Measurements from ENCODE around the gene OFD1. TPM values are rescaled to one million over a fixed set of nuclear protein-coding genes. Genes with fewer than 3 reads are reported as not detected.

Gene OFD1
- total and polyA plus RNA-seq, 4 donors, result 8.4 to 61.6 (median 29.2) TPM

DNA sequence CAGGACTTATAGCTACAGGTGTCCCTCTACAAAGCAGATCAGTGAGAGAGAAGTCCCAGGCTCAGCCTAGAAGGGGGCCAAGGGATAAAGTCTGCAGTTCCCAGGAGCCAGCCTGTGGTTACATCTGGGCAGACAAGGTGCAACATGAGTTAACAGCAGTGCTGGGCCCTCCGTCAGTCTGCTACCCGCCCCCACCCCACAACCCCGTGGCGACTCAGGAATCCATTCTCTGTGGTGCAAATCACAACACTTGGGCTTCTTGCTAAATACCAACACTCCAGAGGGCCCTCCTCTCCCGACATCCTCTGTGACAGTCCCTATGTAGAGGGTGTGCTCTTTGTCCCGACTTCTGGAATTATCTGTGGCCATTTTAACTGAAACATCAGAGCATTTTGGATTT is 68.6 kb downstream of the OFD1 start:
- Histone ChIP-seq H3K9me3 (ENCODE audit: control insufficient read depth, low read length) (no peaks in the 10 kb centered on the region), H3K36me3 (ENCODE audit: control insufficient read depth in 1 of 2, insufficient read depth in 2 of 2, low read length in 1 of 2) (no peaks in the 10 kb centered on the region), H3K27me3 (ENCODE audit: control insufficient read depth in 1 of 2, insufficient read depth in 2 of 2, low read length in 1 of 2) (no peaks in the 10 kb centered on the region), H3K4me1 (ENCODE audit: control insufficient read depth in 1 of 2, insufficient read depth in 2 of 2, low read length in 2 of 2) (peaks cover 0 to 1% of the 10 kb centered on the region in 2 donors), H3K27ac (ENCODE audit: low read depth in 1 of 2, low read length in 2 of 2) (no peak overlapping the region), H3K4me3 (ENCODE audit: low read length in 2 of 2) (no peak overlapping the region)
- 45 to 66% methylated on average over 6 of the region's 6 CpGs for WGBS, 2 donors
- ATAC-seq (ENCODE audit: low FRiP score) (no peak), DNase-seq (no peak)
- intact Hi-C loops (cut with DNase I), result no loop called here

- no peaks in the 10 kb centered on the region for H3K9me3 ChIP-seq (ENCODE audit: control insufficient read depth, low read length)
- no peak for ATAC-seq (ENCODE audit: low FRiP score)
- peaks cover 0 to 1% of the 10 kb centered on the region in 2 donors for H3K4me1 ChIP-seq (ENCODE audit: control insufficient read depth in 1 of 2, insufficient read depth in 2 of 2, low read length in 2 of 2)
- DNase-seq, result no peak
- intact Hi-C loops (cut with DNase I), result no loop called here
- H3K27ac ChIP-seq (ENCODE audit: low read depth in 1 of 2, low read length in 2 of 2), result no peak overlapping the region
- H3K27me3 ChIP-seq (ENCODE audit: control insufficient read depth in 1 of 2, insufficient read depth in 2 of 2, low read length in 1 of 2), result no peaks in the 10 kb centered on the region
- WGBS, 2 donors, result 23 to 41% methylated on average over 2 of the region's 2 CpGs
- H3K4me3 ChIP-seq (ENCODE audit: low read length in 2 of 2), result no peak overlapping the region
- no peaks in the 10 kb centered on the region for H3K36me3 ChIP-seq (ENCODE audit: control insufficient read depth in 1 of 2, insufficient read depth in 2 of 2, low read length in 1 of 2)
Observed at GRCh38 chrX:13805241-13805640, 70.7 kb downstream of the OFD1 start.

DNA sequence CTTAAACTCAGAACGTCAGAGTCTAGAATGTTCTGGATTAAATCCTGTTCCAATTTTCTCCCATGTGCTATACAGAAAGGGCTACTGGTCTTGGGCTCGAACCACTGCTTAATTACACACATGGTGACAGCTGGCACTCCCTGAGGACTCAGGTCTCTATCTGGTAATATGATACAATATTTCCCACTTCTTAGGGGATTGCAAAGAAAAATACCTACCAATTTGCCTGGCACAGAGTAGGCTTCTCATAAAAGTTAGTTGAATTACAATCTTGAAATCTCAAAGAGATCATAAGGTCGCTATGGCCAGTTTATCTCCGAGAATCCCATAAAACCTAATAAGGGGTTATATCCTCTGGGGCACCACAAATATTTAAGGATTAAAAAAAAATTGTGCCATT is 73.7 kb downstream of the OFD1 start:
- Histone ChIP-seq H3K27me3 (ENCODE audit: control insufficient read depth in 1 of 2, insufficient read depth in 2 of 2, low read length in 1 of 2) (no peaks in the 10 kb centered on the region), H3K4me1 (ENCODE audit: control insufficient read depth in 1 of 2, insufficient read depth in 2 of 2, low read length in 2 of 2) (peaks cover 0 to 1% of the 10 kb centered on the region in 2 donors), H3K27ac (ENCODE audit: low read depth in 1 of 2, low read length in 2 of 2) (no peak overlapping the region), H3K9me3 (ENCODE audit: control insufficient read depth, low read length) (no peaks in the 10 kb centered on the region), H3K36me3 (ENCODE audit: control insufficient read depth in 1 of 2, insufficient read depth in 2 of 2, low read length in 1 of 2) (no peaks in the 10 kb centered on the region), H3K4me3 (ENCODE audit: low read length in 2 of 2) (no peak overlapping the region)
- DNase-seq, result no peak
- intact Hi-C loops (cut with DNase I), result no loop called here
- WGBS, 2 donors, result 51 to 57% methylated on average over 4 of the region's 4 CpGs
- no peak for ATAC-seq (ENCODE audit: low FRiP score)

DNA sequence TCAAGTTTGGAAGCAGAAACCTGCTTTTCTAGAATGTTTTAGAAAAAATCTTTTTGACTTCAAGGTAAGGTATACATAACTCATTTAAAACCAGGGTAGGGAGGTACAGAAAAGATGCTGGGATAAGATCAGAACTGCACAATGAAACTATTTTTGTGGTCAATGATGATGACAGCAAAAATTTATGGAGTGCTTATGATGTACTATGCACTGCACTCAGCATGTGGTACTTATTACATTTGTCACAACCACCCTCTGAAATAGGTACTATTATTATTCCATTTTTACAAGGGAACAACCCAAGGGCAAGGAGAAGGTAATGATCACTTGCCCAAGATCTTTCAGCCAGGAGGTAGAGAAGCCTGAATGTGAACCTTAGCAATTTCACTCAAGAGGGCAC is 74.3 kb downstream of the OFD1 start:
- Histone ChIP-seq H3K4me3 (ENCODE audit: low read length in 2 of 2) (no peak overlapping the region), H3K36me3 (ENCODE audit: control insufficient read depth in 1 of 2, insufficient read depth in 2 of 2, low read length in 1 of 2) (no peaks in the 10 kb centered on the region), H3K27me3 (ENCODE audit: control insufficient read depth in 1 of 2, insufficient read depth in 2 of 2, low read length in 1 of 2) (no peaks in the 10 kb centered on the region), H3K27ac (ENCODE audit: low read depth in 1 of 2, low read length in 2 of 2) (no peak overlapping the region), H3K9me3 (ENCODE audit: control insufficient read depth, low read length) (no peaks in the 10 kb centered on the region), H3K4me1 (ENCODE audit: control insufficient read depth in 1 of 2, insufficient read depth in 2 of 2, low read length in 2 of 2) (peaks cover 0 to 1% of the 10 kb centered on the region in 2 donors)
- no peak for ATAC-seq (ENCODE audit: low FRiP score)
- no peak for DNase-seq
- intact Hi-C loops (cut with DNase I), result no loop called here

DNA sequence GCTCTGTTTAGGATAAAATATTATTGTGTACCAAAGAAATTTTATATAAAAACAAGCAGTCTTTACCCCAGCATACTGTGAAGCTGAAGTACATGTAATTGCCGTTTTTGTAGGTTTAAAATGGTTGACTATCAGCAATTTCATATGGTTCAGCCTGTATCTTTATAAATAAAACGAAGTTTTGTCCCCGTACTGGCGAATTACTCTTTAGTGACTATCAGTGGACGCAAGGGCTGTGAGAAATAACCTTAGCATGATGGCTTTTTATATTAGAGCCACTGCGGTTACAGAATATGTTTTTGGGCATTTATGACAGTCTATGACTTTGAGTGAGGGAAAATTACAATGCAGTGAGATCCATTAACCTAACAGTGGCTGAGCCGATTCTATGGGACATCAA is 81.1 kb downstream of the OFD1 start:
- 91 to 95% methylated on average over 7 of the region's 7 CpGs for WGBS, 2 donors

GRCh38 chrX:13816176-13816575 is 81.6 kb downstream of the OFD1 start:
- WGBS, 2 donors, result 83 to 91% methylated on average over 6 of the region's 6 CpGs
- no peaks in the 10 kb centered on the region for H3K36me3 ChIP-seq (ENCODE audit: control insufficient read depth in 1 of 2, insufficient read depth in 2 of 2, low read length in 1 of 2)
- no peaks in the 10 kb centered on the region for H3K9me3 ChIP-seq (ENCODE audit: control insufficient read depth, low read length)
- intact Hi-C loops (cut with DNase I), result no loop called here
- H3K4me1 ChIP-seq (ENCODE audit: control insufficient read depth in 1 of 2, insufficient read depth in 2 of 2, low read length in 2 of 2), result no peaks in the 10 kb centered on the region
- H3K27me3 ChIP-seq (ENCODE audit: control insufficient read depth in 1 of 2, insufficient read depth in 2 of 2, low read length in 1 of 2), result no peaks in the 10 kb centered on the region
- DNase-seq (no peak), ATAC-seq (ENCODE audit: low FRiP score) (no peak)
- H3K27ac ChIP-seq (ENCODE audit: low read depth in 1 of 2, low read length in 2 of 2), result no peak overlapping the region
- H3K4me3 ChIP-seq (ENCODE audit: low read length in 2 of 2), result no peak overlapping the region

More for the DNA sequence above, 81.1 kb downstream of the OFD1 start:
- H3K4me3 ChIP-seq (ENCODE audit: low read length in 2 of 2), result no peak overlapping the region
- no peaks in the 10 kb centered on the region for H3K9me3 ChIP-seq (ENCODE audit: control insufficient read depth, low read length)
- DNase-seq (no peak), ATAC-seq (ENCODE audit: low FRiP score) (no peak)
- H3K36me3 ChIP-seq (ENCODE audit: control insufficient read depth in 1 of 2, insufficient read depth in 2 of 2, low read length in 1 of 2), result no peaks in the 10 kb centered on the region
- H3K27me3 ChIP-seq (ENCODE audit: control insufficient read depth in 1 of 2, insufficient read depth in 2 of 2, low read length in 1 of 2), result no peaks in the 10 kb centered on the region
- no peak overlapping the region for H3K27ac ChIP-seq (ENCODE audit: low read depth in 1 of 2, low read length in 2 of 2)
- H3K4me1 ChIP-seq (ENCODE audit: control insufficient read depth in 1 of 2, insufficient read depth in 2 of 2, low read length in 2 of 2), result no peaks in the 10 kb centered on the region
- intact Hi-C loops (cut with DNase I), result no loop called here

GRCh38 chrX:13816643-13817627 is 82.4 kb downstream of the OFD1 start, which contains the start of gene GPM6B:
GPM6B (minus strand) TSS chrX:13817093; CDS start chrX:13816904, 189 bp downstream.
- DNase-seq (no peak), ATAC-seq (ENCODE audit: low FRiP score) (no peak)
- Histone ChIP-seq H3K4me3 (ENCODE audit: low read length in 2 of 2) (no peak within 1 kb of the TSS), H3K27ac (ENCODE audit: low read depth in 1 of 2, low read length in 2 of 2) (no peak within 1 kb of the TSS), H3K36me3 (ENCODE audit: control insufficient read depth in 1 of 2, insufficient read depth in 2 of 2, low read length in 1 of 2) (no peaks in the 10 kb centered on the region), H3K4me1 (ENCODE audit: control insufficient read depth in 1 of 2, insufficient read depth in 2 of 2, low read length in 2 of 2) (no peaks in the 10 kb centered on the region), H3K27me3 (ENCODE audit: control insufficient read depth in 1 of 2, insufficient read depth in 2 of 2, low read length in 1 of 2) (no peaks in the 10 kb centered on the region), H3K9me3 (ENCODE audit: control insufficient read depth, low read length) (no peaks in the 10 kb centered on the region)
- 16 to 26% methylated on average over 19 of the region's 19 CpGs for WGBS, 2 donors
- intact Hi-C loops (cut with DNase I), result no loop called here

Data from aorta (tissue), 5 donors.